DOHH2 (cell line): Measurements from ENCODE around the gene JARID2.
A peak's percentile ranks its signal among the peaks of the same experiment; 100 is the strongest.

Source experiments
- CTCF ChIP-seq: fragments of 200-600 bp; sonication (generic); IDR thresholded peaks from one replicate; pipeline ENCODE4 v1.5.1; 2014; ENCODE audit warnings: antibody characterized with exemption, mild to moderate bottlenecking, low read depth, low read length; ENCODE audit not compliant: poor library complexity, severe bottlenecking
- EZH2phosphoT487 ChIP-seq: fragments of 200-600 bp; sonication (generic); IDR thresholded peaks from 2 replicates; pipeline ENCODE4 v1.6.1; 2017; ENCODE audit warnings: borderline replicate concordance, mild to moderate bottlenecking, antibody characterized with exemption, low read length, moderate library complexity, mixed read lengths

GRCh38 chr6:15441215-15441868, 195.5 kb downstream of the JARID2 start:
- TF ChIP-seq CTCF (peak; percentile 86), EZH2phosphoT487 (no peak)
